ENCODE results near the gene TUBD1. TPM values are rescaled to one million over a fixed set of nuclear protein-coding genes. Genes with fewer than 3 reads are reported as not detected.
"Not testable (repeated sequence)": the region's sequence is repeated elsewhere in the genome, so short reads cannot be mapped to it uniquely, and the experiment has no call there.

Gene TUBD1
- total RNA-seq, 6 experiments from 2014 or later = 2.9 to 5.5 (median 4.4) TPM

DNA sequence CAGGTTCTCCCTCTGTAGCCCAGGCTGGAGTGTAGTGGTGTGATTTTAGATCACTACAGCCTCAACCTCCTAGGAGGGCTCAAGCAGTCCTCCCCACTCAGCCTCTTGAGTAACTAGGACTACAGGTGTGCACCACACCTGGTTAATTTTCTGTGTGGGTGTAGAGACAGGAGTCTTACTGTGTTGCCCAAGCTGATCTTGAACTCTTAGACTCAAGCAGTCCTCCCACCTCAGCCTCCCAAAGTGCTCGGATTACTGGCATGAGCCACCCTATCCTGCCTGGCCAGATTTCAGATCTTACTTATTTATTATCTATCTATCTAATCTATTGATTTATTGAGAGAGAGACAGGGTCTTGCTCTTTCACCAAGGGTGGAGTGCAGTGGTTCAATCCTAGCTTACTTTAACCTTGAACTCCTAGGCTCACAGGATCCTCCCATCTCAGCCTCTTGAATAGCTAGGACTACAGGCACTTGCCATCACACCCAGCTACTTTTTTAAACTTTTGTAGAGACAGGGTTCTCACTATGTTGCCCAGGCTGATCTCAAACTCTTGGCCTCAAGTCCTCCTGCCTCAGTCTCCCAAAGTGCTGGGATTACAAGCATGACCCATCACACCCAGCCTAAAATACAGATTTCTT, 61.8 kb downstream of the TUBD1 start:
- ATAC-seq (no peak), DNase-seq (no peak)
- Histone ChIP-seq H3K36me3 (no peaks in the 10 kb centered on the region), H3K27ac (peak overlapping the region in 1 of 3 donors; percentile 90), H3K9me3 (no peaks in the 10 kb centered on the region), H3K4me1 (peaks cover 0 to 22% (median 2%) of the 10 kb centered on the region in 4 donors), H3K4me3 (no peak overlapping the region), H3K27me3 (no peaks in the 10 kb centered on the region)
- WGBS (ENCODE audit: insufficient coverage, low coverage, low lambda C conversion rate, missing lambda C conversion rate) = 83% methylated on average over 1 of the region's 1 CpG
- TF ChIP-seq POLR2A (IDR thresholded peaks at IDR 0.05) = no peak
- TF ChIP-seq CTCF (IDR thresholded peaks at IDR 0.05) = no peak
- intact Hi-C loops (cut with DNase I) = no loop called here

DNA sequence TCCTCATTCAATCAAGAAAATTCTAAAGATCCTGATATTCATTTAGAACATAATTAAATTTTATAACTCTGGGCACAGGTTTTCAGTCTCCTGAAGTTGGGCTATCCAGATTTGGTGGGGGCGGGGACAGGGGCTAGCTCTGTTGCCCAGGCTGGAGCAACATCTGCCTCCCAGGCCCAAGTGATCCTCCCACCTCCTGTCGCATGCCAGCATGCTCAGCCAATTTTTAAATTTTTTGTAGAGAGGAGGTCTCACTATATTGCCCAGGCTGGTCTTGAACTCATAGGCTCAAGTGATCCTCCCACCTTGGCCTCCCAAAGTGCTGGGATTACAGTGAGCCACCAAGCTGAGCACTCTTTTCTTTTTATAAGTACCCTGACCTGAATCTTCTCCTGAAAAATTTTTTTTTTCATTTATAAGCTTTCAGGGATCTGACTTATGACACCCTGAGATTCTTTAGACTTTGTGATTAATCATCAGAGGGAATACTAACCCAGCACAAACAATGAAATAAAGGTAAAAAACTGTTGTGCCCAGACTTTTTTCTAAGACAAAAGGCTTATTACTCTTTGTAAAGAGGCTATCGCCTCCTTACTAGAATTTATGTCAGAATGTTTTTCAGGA, 62.6 kb downstream of the TUBD1 start:
- DNase-seq (peak in 1 of 3 donors; percentile 58), ATAC-seq (peak in 1 of 4 donors; percentile 40)
- H3K36me3 ChIP-seq = no peaks in the 10 kb centered on the region
- TF ChIP-seq POLR2A (IDR thresholded peaks at IDR 0.05) (no peak), CTCF (IDR thresholded peaks at IDR 0.05) (no peak)
- H3K4me1 ChIP-seq = peaks cover 0 to 22% (median 2%) of the 10 kb centered on the region in 4 donors
- no peak overlapping the region for H3K4me3 ChIP-seq
- peak overlapping the region; percentile 70 to 90 (median 82) for H3K27ac ChIP-seq
- WGBS (ENCODE audit: insufficient coverage, low coverage, low lambda C conversion rate, missing lambda C conversion rate) = 60% methylated on average over 2 of the region's 3 CpGs
- no peaks in the 10 kb centered on the region for H3K27me3 ChIP-seq
- intact Hi-C loops (cut with DNase I) = no loop called here
- H3K9me3 ChIP-seq = no peaks in the 10 kb centered on the region

DNA sequence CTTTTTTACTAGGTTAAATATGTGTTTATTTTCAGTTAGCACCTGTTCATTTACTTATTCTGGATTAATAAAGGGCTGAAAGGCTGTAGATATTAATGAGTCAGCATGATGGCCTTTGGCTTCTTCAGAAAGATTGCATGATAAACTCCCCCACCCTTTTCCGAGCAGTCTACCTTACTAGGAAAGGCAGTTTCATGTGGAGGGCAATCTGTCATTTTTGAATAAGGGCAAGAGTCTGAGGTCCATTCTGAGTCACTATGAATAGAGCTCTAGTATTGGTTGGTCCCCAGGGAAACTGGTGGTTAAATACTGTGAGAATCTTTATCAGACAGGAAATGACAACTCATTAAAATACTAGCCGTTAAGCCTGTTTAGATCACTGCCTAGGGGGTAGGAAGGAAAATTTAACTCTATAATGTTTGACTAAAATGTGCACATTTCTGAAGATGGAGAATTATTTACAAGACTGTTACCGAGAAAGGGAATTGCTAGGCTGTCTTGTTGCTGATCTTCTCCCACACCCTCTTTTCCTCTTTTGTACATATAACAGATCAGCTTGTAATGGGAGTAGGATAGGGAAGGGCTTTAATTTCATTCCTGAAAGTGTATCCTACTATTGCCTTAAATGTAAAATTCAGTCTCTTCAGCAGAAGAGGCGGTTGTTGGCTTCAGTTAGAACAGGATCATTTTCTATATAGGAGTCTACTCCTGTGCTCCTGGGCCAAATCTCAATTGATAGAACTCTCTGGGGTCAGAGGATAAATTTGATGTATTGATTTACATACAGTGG, 63.3 kb downstream of the TUBD1 start:
- Histone ChIP-seq H3K4me3 (peak overlapping the region in 1 of 3 donors; percentile 30), H3K27ac (peak overlapping the region; percentile 70 to 90 (median 82)), H3K27me3 (no peaks in the 10 kb centered on the region), H3K4me1 (peaks cover 0 to 22% (median 2%) of the 10 kb centered on the region in 4 donors), H3K9me3 (no peaks in the 10 kb centered on the region), H3K36me3 (no peaks in the 10 kb centered on the region)
- no peak for DNase-seq
- ATAC-seq = peak; percentile 82 to 89 (median 86)
- WGBS (ENCODE audit: insufficient coverage, low coverage, low lambda C conversion rate, missing lambda C conversion rate) = 15% methylated on average over 4 of the region's 4 CpGs
- TF ChIP-seq POLR2A (IDR thresholded peaks at IDR 0.05) = peak; percentile 84
- TF ChIP-seq CTCF (IDR thresholded peaks at IDR 0.05) = no peak
- intact Hi-C loops (cut with DNase I) = no loop called here

- H3K9me3 ChIP-seq; H3K36me3 ChIP-seq; intact Hi-C loops (cut with DNase I); H3K27me3 ChIP-seq: not testable (repeated sequence)
- peak; percentile 25 to 59 (median 44) for ATAC-seq
- Histone ChIP-seq H3K4me3 (peak overlapping the region in 1 of 3 donors; percentile 30), H3K4me1 (peaks cover 0 to 22% (median 2%) of the 10 kb centered on the region in 4 donors), H3K27ac (peak overlapping the region; percentile 70 to 90 (median 82))
- 34% methylated on average over 7 of the region's 7 CpGs for WGBS (ENCODE audit: insufficient coverage, low coverage, low lambda C conversion rate, missing lambda C conversion rate)
- DNase-seq = peak in 2 of 3 donors; percentile 53 to 66
Measured at GRCh38 chr17:59828819-59829216, 63.9 kb downstream of the TUBD1 start.

DNA sequence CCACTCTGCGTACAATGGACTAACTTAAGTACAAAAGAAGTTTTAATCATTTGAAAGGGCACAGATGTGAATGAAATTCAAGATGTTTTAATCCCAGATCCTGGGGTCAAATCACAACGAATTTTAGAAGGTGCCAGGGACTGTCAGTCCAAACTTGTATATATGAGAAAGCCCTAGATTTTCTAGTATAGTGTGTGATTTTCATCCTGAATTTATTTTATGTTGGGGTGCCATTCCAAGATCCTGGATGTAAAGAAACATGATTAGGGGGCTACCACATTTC, 64.3 kb downstream of the TUBD1 start:
- intact Hi-C loops (cut with DNase I) = no loop called here
- 54% methylated on average over 2 of the region's 2 CpGs for WGBS (ENCODE audit: insufficient coverage, low coverage, low lambda C conversion rate, missing lambda C conversion rate)

More for the DNA sequence above, 64.3 kb downstream of the TUBD1 start:
- ATAC-seq (no peak), DNase-seq (no peak)
- Histone ChIP-seq H3K27ac (peak overlapping the region; percentile 70 to 90 (median 82)), H3K4me3 (no peak overlapping the region), H3K4me1 (peaks cover 0 to 22% (median 2%) of the 10 kb centered on the region in 4 donors), H3K36me3 (no peaks in the 10 kb centered on the region), H3K27me3 (no peaks in the 10 kb centered on the region), H3K9me3 (no peaks in the 10 kb centered on the region)
- TF ChIP-seq POLR2A (IDR thresholded peaks at IDR 0.05) (no peak), CTCF (IDR thresholded peaks at IDR 0.05) (no peak)
